HepG2 (cell line): ENCODE data around the gene IDH3G. TPM values are rescaled to one million over a fixed set of nuclear protein-coding genes. Genes with fewer than 3 reads are reported as not detected.
A peak's percentile ranks its signal among the peaks of the same experiment; 100 is the strongest.

Experiments
- AHR ChIP-seq: IDR thresholded peaks from 2 replicates; pipeline ENCODE4 v1.6.1; 2018; ENCODE audit warnings: missing genetic modification reagents, missing compliant biosample characterization
- ARID2 ChIP-seq: sonication (generic); formaldehyde crosslinking; IDR thresholded peaks from 2 replicates; pipeline ENCODE4 v1.8.1; 2022; ENCODE audit warnings: mild to moderate bottlenecking, missing genetic modification reagents, borderline replicate concordance
- CENPX ChIP-seq: sonication (generic); formaldehyde crosslinking; IDR thresholded peaks from 2 replicates; pipeline ENCODE4 v1.9.0; 2021; ENCODE audit warnings: mild to moderate bottlenecking, missing genetic modification reagents, moderate library complexity
- DNMT1 ChIP-seq: sonication (generic); formaldehyde crosslinking; IDR thresholded peaks from 2 replicates; pipeline ENCODE4 v1.5.1; 2020; ENCODE audit warnings: mild to moderate bottlenecking, missing genetic modification reagents
- GABPB1 ChIP-seq: IDR thresholded peaks from 2 replicates; pipeline ENCODE4 v1.6.1; 2016; ENCODE audit warnings: mild to moderate bottlenecking, missing genetic modification reagents, moderate library complexity, missing compliant biosample characterization
- IRX3 ChIP-seq: sonication (generic); formaldehyde crosslinking; IDR thresholded peaks from 2 replicates; pipeline ENCODE4 v1.8.1; 2023; ENCODE audit warnings: mild to moderate bottlenecking, low read depth, missing genetic modification reagents, borderline replicate concordance
- JUN ChIP-seq: sonication (generic); formaldehyde crosslinking; IDR thresholded peaks from 2 replicates; pipeline ENCODE4 v1.4.0; 2020; ENCODE audit warnings: mild to moderate bottlenecking, missing genetic modification reagents
- MTF2 ChIP-seq: sonication (generic); formaldehyde crosslinking; IDR thresholded peaks from 2 replicates; pipeline ENCODE4 v1.5.0; 2020; ENCODE audit warnings: missing genetic modification reagents, borderline replicate concordance
- NFIC ChIP-seq: IDR thresholded peaks from 2 replicates; pipeline ENCODE4 v1.6.1; 2012; ENCODE audit warnings: mild to moderate bottlenecking, low read length, inconsistent platforms
- NFYC ChIP-seq: IDR thresholded peaks from 2 replicates; pipeline ENCODE4 v1.6.1; 2016; ENCODE audit warnings: missing genetic modification reagents, missing compliant biosample characterization
- PAX8 ChIP-seq: sonication (generic); formaldehyde crosslinking; IDR thresholded peaks from 2 replicates; pipeline ENCODE4 v1.8.0; 2022; ENCODE audit warnings: mild to moderate bottlenecking, missing genetic modification reagents, borderline replicate concordance
- RAD21 ChIP-seq: fragments of 450-650 bp; formaldehyde crosslinking; IDR thresholded peaks from 2 replicates; pipeline ENCODE4 v1.5.0; 2020; ENCODE audit warnings: mild to moderate bottlenecking
- RBAK ChIP-seq: sonication (generic); formaldehyde crosslinking; IDR thresholded peaks from 2 replicates; pipeline ENCODE4 v1.5.1; 2020; ENCODE audit warnings: mild to moderate bottlenecking, missing genetic modification reagents
- SMARCE1 ChIP-seq: fragments of 450-650 bp; IDR thresholded peaks from 2 replicates; pipeline ENCODE4 v1.6.1; 2017; ENCODE audit warnings: borderline replicate concordance
- STAG1 ChIP-seq: sonication (generic); formaldehyde crosslinking; IDR thresholded peaks from 2 replicates; pipeline ENCODE4 v1.4.0; 2020; ENCODE audit warnings: missing genetic modification reagents
- TMF1 ChIP-seq: sonication (generic); formaldehyde crosslinking; IDR thresholded peaks from 2 replicates; pipeline ENCODE4 v1.8.1; 2022; ENCODE audit warnings: low read depth, missing genetic modification reagents
- TP53 ChIP-seq: sonication (generic); formaldehyde crosslinking; conservative IDR thresholded peaks from 2 replicates; pipeline ENCODE4 v1.4.0; 2020; ENCODE audit warnings: missing genetic modification reagents
- ZC3H13 ChIP-seq: sonication (generic); formaldehyde crosslinking; IDR thresholded peaks from 2 replicates; pipeline ENCODE4 v1.8.1; 2023; ENCODE audit warnings: mild to moderate bottlenecking, missing genetic modification reagents, moderate library complexity
- ZFAT ChIP-seq: sonication (generic); formaldehyde crosslinking; conservative IDR thresholded peaks from 2 replicates; pipeline ENCODE4 v1.8.1; 2023; ENCODE audit warnings: missing genetic modification reagents, inconsistent platforms
- ZKSCAN8 ChIP-seq: IDR thresholded peaks from 2 replicates; pipeline ENCODE4 v1.6.1; 2016; ENCODE audit warnings: borderline replicate concordance, missing genetic modification reagents, missing compliant biosample characterization
- ZNF556 ChIP-seq: sonication (generic); formaldehyde crosslinking; IDR thresholded peaks from 2 replicates; pipeline ENCODE4 v1.4.0; 2020; ENCODE audit warnings: mild to moderate bottlenecking, missing genetic modification reagents, borderline replicate concordance
- ZNF570 ChIP-seq: sonication (generic); formaldehyde crosslinking; IDR thresholded peaks from 2 replicates; pipeline ENCODE4 v1.4.0; 2020; ENCODE audit warnings: mild to moderate bottlenecking, missing genetic modification reagents, borderline replicate concordance
- ZNF605 ChIP-seq: sonication (generic); formaldehyde crosslinking; IDR thresholded peaks from 2 replicates; pipeline ENCODE4 v1.8.0; 2022; ENCODE audit warnings: mild to moderate bottlenecking, missing genetic modification reagents
- ZNF740 ChIP-seq: sonication (generic); formaldehyde crosslinking; IDR thresholded peaks from 2 replicates; pipeline ENCODE4 v1.4.0; 2020; ENCODE audit warnings: missing genetic modification reagents
- ZNF766 ChIP-seq: sonication (generic); formaldehyde crosslinking; IDR thresholded peaks from 2 replicates; pipeline ENCODE4 v1.5.0; 2020; ENCODE audit warnings: missing genetic modification reagents, borderline replicate concordance
- polyA plus RNA-seq, 8 experiments: library from polyadenylated mRNA; depleted of rRNA in 3 of 8; stranded (reverse) in 7 of 8; unstranded in 1 of 8; fragments of >200 nt; fragmentation: Illumina TruSeq in 4 of 8; extraction: Trizol in 4 of 8; gene quantifications; 2 replicates each; pipeline versions ENCODE4 v1.2.1 to v1.2.3, GENCODE V29; 2011 to 2016; ENCODE audit warnings: low read depth in 4 of 8, missing spikeins in 1 of 8, mixed read lengths in 1 of 8; ENCODE audit not compliant: insufficient read depth in 1 of 8
- total RNA-seq, 5 experiments: library from RNA; depleted of rRNA; stranded (reverse); fragments of >200 nt; fragmentation: Illumina TruSeq; extraction: Trizol; gene quantifications; 2 replicates each; pipeline ENCODE4 v1.2.3, GENCODE V29; 2016; ENCODE audit warnings: low read depth in 1 of 5
- TF ChIP-seq, protein P1 (sequence below): sonication (generic); formaldehyde crosslinking; IDR thresholded peaks from 2 replicates; pipeline ENCODE4 v1.4.0; 2020; ENCODE audit warnings: missing genetic modification reagents
- TF ChIP-seq, protein P2 (sequence below): sonication (generic); formaldehyde crosslinking; conservative IDR thresholded peaks from 2 replicates; pipeline ENCODE4 v1.4.0; 2020; ENCODE audit warnings: missing genetic modification reagents

IDH3G gene
- total and polyA plus RNA-seq, 2 of the 13 experiments (the other 11 are each of a cell fraction or from before 2014, with no cell fraction given) = 18.7 to 35.5 TPM

DNA sequence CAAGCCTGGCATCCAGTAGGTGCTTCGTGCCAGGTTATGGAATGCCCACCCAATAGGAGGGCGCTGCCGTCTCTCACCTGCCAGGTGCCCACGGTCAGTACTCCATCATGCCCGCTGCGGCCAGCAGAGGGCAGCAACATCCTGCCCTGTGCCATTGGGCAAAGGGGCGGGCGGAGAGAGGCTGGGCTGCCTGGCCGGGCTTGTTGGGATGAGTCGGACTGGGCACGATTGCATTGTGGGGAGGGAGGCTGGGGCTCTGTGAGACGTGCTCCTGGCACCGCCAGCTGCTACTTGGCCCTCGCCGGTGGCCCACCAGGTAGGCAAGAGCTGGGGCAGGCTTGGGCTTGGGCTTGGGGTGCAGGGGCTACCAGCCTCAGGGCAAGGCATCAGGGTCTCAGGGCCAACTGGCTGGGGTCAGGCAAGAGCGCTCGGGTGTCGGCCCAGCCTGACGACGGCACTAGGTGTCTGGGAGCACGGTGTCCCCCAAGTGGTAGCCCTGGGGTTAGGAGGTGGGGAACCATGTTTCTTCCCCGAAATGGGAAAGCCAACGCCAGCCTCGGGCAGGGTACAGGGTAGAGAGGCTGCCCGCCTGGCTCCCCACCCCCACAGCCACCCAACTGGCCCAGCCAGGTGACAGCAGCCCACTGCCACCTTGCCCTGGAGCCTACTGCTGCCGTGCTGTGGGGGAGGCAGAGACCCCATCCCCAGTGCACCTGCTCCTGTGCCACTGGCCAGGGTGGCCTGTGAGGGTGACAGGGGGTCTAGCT, 30.0 kb downstream of the IDH3G start, which contains the start of gene PLXNB3 (continued):
- TF ChIP-seq, protein P1, sequence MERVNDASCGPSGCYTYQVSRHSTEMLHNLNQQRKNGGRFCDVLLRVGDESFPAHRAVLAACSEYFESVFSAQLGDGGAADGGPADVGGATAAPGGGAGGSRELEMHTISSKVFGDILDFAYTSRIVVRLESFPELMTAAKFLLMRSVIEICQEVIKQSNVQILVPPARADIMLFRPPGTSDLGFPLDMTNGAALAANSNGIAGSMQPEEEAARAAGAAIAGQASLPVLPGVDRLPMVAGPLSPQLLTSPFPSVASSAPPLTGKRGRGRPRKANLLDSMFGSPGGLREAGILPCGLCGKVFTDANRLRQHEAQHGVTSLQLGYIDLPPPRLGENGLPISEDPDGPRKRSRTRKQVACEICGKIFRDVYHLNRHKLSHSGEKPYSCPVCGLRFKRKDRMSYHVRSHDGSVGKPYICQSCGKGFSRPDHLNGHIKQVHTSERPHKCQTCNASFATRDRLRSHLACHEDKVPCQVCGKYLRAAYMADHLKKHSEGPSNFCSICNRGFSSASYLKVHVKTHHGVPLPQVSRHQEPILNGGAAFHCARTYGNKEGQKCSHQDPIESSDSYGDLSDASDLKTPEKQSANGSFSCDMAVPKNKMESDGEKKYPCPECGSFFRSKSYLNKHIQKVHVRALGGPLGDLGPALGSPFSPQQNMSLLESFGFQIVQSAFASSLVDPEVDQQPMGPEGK = peak; percentile 48
- TF ChIP-seq DNMT1 (CRISPR knock-in tag) (no peak), SMARCE1 (no peak), GABPB1 (CRISPR knock-in tag) (peak; percentile 24; the same call in 1 of the 2 replicates), ZKSCAN8 (CRISPR knock-in tag) (no peak), TMF1 (CRISPR knock-in tag) (no peak), STAG1 (CRISPR knock-in tag) (peak; percentile 86), MTF2 (CRISPR knock-in tag) (no peak), IRX3 (CRISPR knock-in tag) (no peak), TP53 (CRISPR knock-in tag) (no peak), PAX8 (CRISPR knock-in tag) (no peak), AHR (no peak), JUN (CRISPR knock-in tag) (no peak), NFYC (0 out of 2 replicates have a peak, but pooled peaks have one; percentile 11), ZNF556 (CRISPR knock-in tag) (no peak), ARID2 (CRISPR knock-in tag) (no peak), RBAK (CRISPR knock-in tag) (no peak), ZNF605 (CRISPR knock-in tag) (0 out of 2 replicates have a peak, but pooled peaks have one; percentile 42), RAD21 (CRISPR knock-in tag) (peak; percentile 73; the same call in 1 of the 2 replicates), ZNF766 (CRISPR knock-in tag) (no peak), ZFAT (CRISPR knock-in tag) (no peak), NFIC (no peak), ZC3H13 (CRISPR knock-in tag) (no peak), CENPX (no peak), ZNF740 (CRISPR knock-in tag) (no peak), ZNF570 (CRISPR knock-in tag) (no peak)
- TF ChIP-seq, protein P2, sequence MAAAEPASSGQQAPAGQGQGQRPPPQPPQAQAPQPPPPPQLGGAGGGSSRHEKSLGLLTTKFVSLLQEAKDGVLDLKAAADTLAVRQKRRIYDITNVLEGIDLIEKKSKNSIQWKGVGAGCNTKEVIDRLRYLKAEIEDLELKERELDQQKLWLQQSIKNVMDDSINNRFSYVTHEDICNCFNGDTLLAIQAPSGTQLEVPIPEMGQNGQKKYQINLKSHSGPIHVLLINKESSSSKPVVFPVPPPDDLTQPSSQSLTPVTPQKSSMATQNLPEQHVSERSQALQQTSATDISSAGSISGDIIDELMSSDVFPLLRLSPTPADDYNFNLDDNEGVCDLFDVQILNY = no peak
